ENCODE results near the gene GABRR2. TPM values are rescaled to one million over a fixed set of nuclear protein-coding genes. Genes with fewer than 3 reads are reported as not detected.

The GABRR2 gene
- polyA plus RNA-seq, 1 donor from 2014 or later, result 0.31 TPM

- no peaks in the 10 kb centered on the region for H3K79me2 ChIP-seq (replicated peaks; ENCODE audit: insufficient read depth, low read length)
- H2AFZ ChIP-seq (ENCODE audit: low read depth, low read length), result no peak overlapping the region
- H3F3A ChIP-seq (ENCODE audit: insufficient read depth, low read length, poor library complexity, severe bottlenecking), result no peaks in the 10 kb centered on the region
- H3K27me3 ChIP-seq (ENCODE audit: insufficient read depth, low read depth, low read length), result no peaks in the 10 kb centered on the region
- H3K9ac ChIP-seq (ENCODE audit: low read length), result no peak overlapping the region
- no peak overlapping the region for H3K4me2 ChIP-seq (ENCODE audit: low read length)
- H4K20me1 ChIP-seq (ENCODE audit: insufficient read depth), result no peaks in the 10 kb centered on the region
- TF ChIP-seq, protein P1, sequence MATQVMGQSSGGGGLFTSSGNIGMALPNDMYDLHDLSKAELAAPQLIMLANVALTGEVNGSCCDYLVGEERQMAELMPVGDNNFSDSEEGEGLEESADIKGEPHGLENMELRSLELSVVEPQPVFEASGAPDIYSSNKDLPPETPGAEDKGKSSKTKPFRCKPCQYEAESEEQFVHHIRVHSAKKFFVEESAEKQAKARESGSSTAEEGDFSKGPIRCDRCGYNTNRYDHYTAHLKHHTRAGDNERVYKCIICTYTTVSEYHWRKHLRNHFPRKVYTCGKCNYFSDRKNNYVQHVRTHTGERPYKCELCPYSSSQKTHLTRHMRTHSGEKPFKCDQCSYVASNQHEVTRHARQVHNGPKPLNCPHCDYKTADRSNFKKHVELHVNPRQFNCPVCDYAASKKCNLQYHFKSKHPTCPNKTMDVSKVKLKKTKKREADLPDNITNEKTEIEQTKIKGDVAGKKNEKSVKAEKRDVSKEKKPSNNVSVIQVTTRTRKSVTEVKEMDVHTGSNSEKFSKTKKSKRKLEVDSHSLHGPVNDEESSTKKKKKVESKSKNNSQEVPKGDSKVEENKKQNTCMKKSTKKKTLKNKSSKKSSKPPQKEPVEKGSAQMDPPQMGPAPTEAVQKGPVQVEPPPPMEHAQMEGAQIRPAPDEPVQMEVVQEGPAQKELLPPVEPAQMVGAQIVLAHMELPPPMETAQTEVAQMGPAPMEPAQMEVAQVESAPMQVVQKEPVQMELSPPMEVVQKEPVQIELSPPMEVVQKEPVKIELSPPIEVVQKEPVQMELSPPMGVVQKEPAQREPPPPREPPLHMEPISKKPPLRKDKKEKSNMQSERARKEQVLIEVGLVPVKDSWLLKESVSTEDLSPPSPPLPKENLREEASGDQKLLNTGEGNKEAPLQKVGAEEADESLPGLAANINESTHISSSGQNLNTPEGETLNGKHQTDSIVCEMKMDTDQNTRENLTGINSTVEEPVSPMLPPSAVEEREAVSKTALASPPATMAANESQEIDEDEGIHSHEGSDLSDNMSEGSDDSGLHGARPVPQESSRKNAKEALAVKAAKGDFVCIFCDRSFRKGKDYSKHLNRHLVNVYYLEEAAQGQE (IDR thresholded peaks at IDR 0.05; ENCODE audit: borderline replicate concordance), result no peak
- TF ChIP-seq RAD21 (conservative IDR thresholded peaks at IDR 0.05), result no peak
- TF ChIP-seq SMC3 (conservative IDR thresholded peaks at IDR 0.05; ENCODE audit: poor library complexity), result no peak
- TF ChIP-seq POLR2AphosphoS5 (IDR thresholded peaks at IDR 0.05), result no peak
- no peak for TF ChIP-seq TAF1 (IDR thresholded peaks at IDR 0.05; ENCODE audit: low read depth)
- no peak for TF ChIP-seq EZH2 (IDR thresholded peaks at IDR 0.05; ENCODE audit: borderline replicate concordance, insufficient read depth, low read length, poor library complexity, severe bottlenecking)
- no peak for TF ChIP-seq MXI1 (conservative IDR thresholded peaks at IDR 0.05; ENCODE audit: poor library complexity, severe bottlenecking)
- no peak for TF ChIP-seq EP300 (conservative IDR thresholded peaks at IDR 0.05; ENCODE audit: poor library complexity, severe bottlenecking)
- no peak for TF ChIP-seq CTCF (IDR thresholded peaks at IDR 0.05; ENCODE audit: poor library complexity, severe bottlenecking)
- H3K9me2 ChIP-seq (ENCODE audit: insufficient read depth, low read length), result no peaks in the 10 kb centered on the region
- no peak overlapping the region for H3K27ac ChIP-seq (ENCODE audit: low read length)
- no peaks in the 10 kb centered on the region for H3K36me3 ChIP-seq (ENCODE audit: insufficient read depth, low read length)
- no peak overlapping the region for H3K4me3 ChIP-seq (ENCODE audit: low read length)
- no peaks in the 10 kb centered on the region for H3K9me3 ChIP-seq (ENCODE audit: low read length)
Observed at GRCh38 chr6:89267918-89268317, 47.2 kb downstream of the GABRR2 start.

- Histone ChIP-seq H3K4me2 (ENCODE audit: low read length) (no peak overlapping the region), H3K27ac (ENCODE audit: low read length) (no peak overlapping the region), H4K20me1 (ENCODE audit: insufficient read depth) (no peaks in the 10 kb centered on the region), H3K9ac (ENCODE audit: low read length) (no peak overlapping the region), H3K79me2 (replicated peaks; ENCODE audit: insufficient read depth, low read length) (no peaks in the 10 kb centered on the region), H3K4me3 (ENCODE audit: low read length) (no peak overlapping the region), H3F3A (ENCODE audit: insufficient read depth, low read length, poor library complexity, severe bottlenecking) (no peaks in the 10 kb centered on the region), H3K36me3 (ENCODE audit: insufficient read depth, low read length) (no peaks in the 10 kb centered on the region), H3K9me3 (ENCODE audit: low read length) (no peaks in the 10 kb centered on the region), H3K27me3 (ENCODE audit: insufficient read depth, low read depth, low read length) (no peaks in the 10 kb centered on the region), H3K9me2 (ENCODE audit: insufficient read depth, low read length) (no peaks in the 10 kb centered on the region), H2AFZ (ENCODE audit: low read depth, low read length) (no peak overlapping the region)
- TF ChIP-seq, protein P1 (IDR thresholded peaks at IDR 0.05; ENCODE audit: borderline replicate concordance), result no peak
- no peak for TF ChIP-seq CTCF (IDR thresholded peaks at IDR 0.05; ENCODE audit: poor library complexity, severe bottlenecking)
- TF ChIP-seq EP300 (conservative IDR thresholded peaks at IDR 0.05; ENCODE audit: poor library complexity, severe bottlenecking), result no peak
- no peak for TF ChIP-seq MXI1 (conservative IDR thresholded peaks at IDR 0.05; ENCODE audit: poor library complexity, severe bottlenecking)
- TF ChIP-seq SMC3 (conservative IDR thresholded peaks at IDR 0.05; ENCODE audit: poor library complexity), result no peak
- TF ChIP-seq EZH2 (IDR thresholded peaks at IDR 0.05; ENCODE audit: borderline replicate concordance, insufficient read depth, low read length, poor library complexity, severe bottlenecking), result no peak
- no peak for TF ChIP-seq POLR2AphosphoS5 (IDR thresholded peaks at IDR 0.05)
Observed at GRCh38 chr6:89264296-89264695, 50.8 kb downstream of the GABRR2 start.
